Gastroesophageal sphincter (tissue), 4 donors: ENCODE measurements around the gene BCL2L14. TPM values are rescaled to one million over a fixed set of nuclear protein-coding genes. Genes with fewer than 3 reads are reported as not detected.
A peak's percentile ranks its signal among the peaks of the same experiment; 100 is the strongest.

ENCODE experiments used
- ATAC-seq: fragments of 150-250 bp; one replicate; pipeline ENCODE4 v1.9.1; 2016; ENCODE audit warnings: mild to moderate bottlenecking, moderate library complexity
- H3K27ac ChIP-seq, 4 donors: fragments of 200-600 bp; sonication (generic) in 3 of 4; 1 replicate in 3 of 4; 2 replicates in 1 of 4; pipeline ENCODE4 v1.5.1; 2016 to 2019
- H3K27me3 ChIP-seq: fragments of 200-600 bp; sonication (generic); one replicate; pipeline ENCODE4 v1.5.1; 2019
- H3K36me3 ChIP-seq, 2 donors: fragments of 200-600 bp; sonication (generic); one replicate each; pipeline ENCODE4 v1.5.1; 2019; ENCODE audit warnings: control low read depth in 1 of 2
- H3K4me1 ChIP-seq, 3 donors: fragments of 200-600 bp; sonication (generic); 1 replicate in 2 of 3; 2 replicates in 1 of 3; pipeline ENCODE4 v1.5.1; 2016 to 2019; ENCODE audit warnings: control low read depth in 2 of 3
- H3K4me3 ChIP-seq, 2 donors: fragments of 200-600 bp; sonication (generic); one replicate each; pipeline ENCODE4 v1.5.1; 2019; ENCODE audit warnings: mild to moderate bottlenecking in 1 of 2, moderate library complexity in 1 of 2
- H3K9me3 ChIP-seq, 3 donors: fragments of 200-600 bp; sonication (generic); one replicate each; pipeline ENCODE4 v1.5.1; 2017 to 2019; ENCODE audit warnings: control low read depth in 2 of 3
- CTCF ChIP-seq, 4 experiments: fragments of 200-600 bp in 2 of 4; fragments of 450-650 bp in 2 of 4; sonication (generic) in 1 of 4; IDR thresholded peaks; one replicate each; pipeline ENCODE4 v1.5.1; 2017 to 2019; ENCODE audit warnings: antibody characterized with exemption in 4 of 4, mild to moderate bottlenecking in 2 of 4, moderate library complexity in 2 of 4
- EP300 ChIP-seq: sonication (generic); formaldehyde crosslinking; IDR thresholded peaks from one replicate; pipeline ENCODE4 v1.6.1; 2017; ENCODE audit warnings: antibody characterized with exemption, mild to moderate bottlenecking
- POLR2A ChIP-seq, 2 donors: fragments of 450-650 bp; IDR thresholded peaks; one replicate each; pipeline ENCODE4 v1.6.1; 2017; ENCODE audit warnings: antibody characterized with exemption in 2 of 2, mild to moderate bottlenecking in 2 of 2, moderate library complexity in 1 of 2
- POLR2AphosphoS5 ChIP-seq: sonication (generic); formaldehyde crosslinking; IDR thresholded peaks from one replicate; pipeline ENCODE4 v1.6.1; 2017; ENCODE audit warnings: antibody characterized with exemption
- WGBS, 2 donors: methylation state at CpG; one replicate each; pipeline ENCODE4 v1.1.5; 2018; ENCODE audit warnings: low coverage in 1 of 2; 5-methylcytosine and 5-hydroxymethylcytosine counted together
- total RNA-seq, 4 donors: library from RNA; depleted of rRNA; stranded (reverse); fragments of >200 nt; gene quantifications; one replicate each; pipeline ENCODE4 v1.1.0, GENCODE V29; 2016

The BCL2L14 gene
- total RNA-seq, 4 donors from 2014 or later: 1.2 TPM; not detected in 3

- peaks cover 3 to 67% of the 10 kb centered on the region in 2 donors for H3K36me3 ChIP-seq
Measured at GRCh38 chr12:12123036-12123604, 52.4 kb downstream of the BCL2L14 start.

GRCh38 chr12:12126551-12126950, 55.8 kb downstream of the BCL2L14 start:
- peaks cover 3 to 77% of the 10 kb centered on the region in 2 donors for H3K36me3 ChIP-seq
- WGBS, 2 donors: 79 to 88% methylated on average over 4 of the region's 4 CpGs
- peaks cover 0 to 3% (median 0%) of the 10 kb centered on the region in 3 donors for H3K4me1 ChIP-seq
- no peaks in the 10 kb centered on the region for H3K9me3 ChIP-seq
- no peak overlapping the region for H3K27ac ChIP-seq
- TF ChIP-seq POLR2AphosphoS5 (no peak), POLR2A (IDR thresholded peaks at IDR 0.05) (no peak), EP300 (no peak), CTCF (IDR thresholded peaks at IDR 0.05) (no peak)
- no peaks in the 10 kb centered on the region for H3K27me3 ChIP-seq
- no peak for ATAC-seq
- no peak overlapping the region for H3K4me3 ChIP-seq

More at GRCh38 chr12:12123036-12123604, 52.4 kb downstream of the BCL2L14 start:
- peaks cover 0 to 3% (median 0%) of the 10 kb centered on the region in 3 donors for H3K4me1 ChIP-seq
- TF ChIP-seq POLR2AphosphoS5: no peak
- no peak for TF ChIP-seq CTCF (IDR thresholded peaks at IDR 0.05)
- TF ChIP-seq EP300: no peak
- no peak for TF ChIP-seq POLR2A (IDR thresholded peaks at IDR 0.05)
- no peak overlapping the region for H3K4me3 ChIP-seq
- H3K9me3 ChIP-seq: no peaks in the 10 kb centered on the region
- H3K27me3 ChIP-seq: no peaks in the 10 kb centered on the region
- peak; percentile 50 for ATAC-seq
- H3K27ac ChIP-seq: peak overlapping the region in 2 of 4 donors; percentile 7 to 17
- WGBS, 2 donors: 66 to 88% methylated on average over 3 of the region's 3 CpGs

GRCh38 chr12:12127304-12127703, 56.6 kb downstream of the BCL2L14 start:
- no peak for TF ChIP-seq POLR2A (IDR thresholded peaks at IDR 0.05)
- no peak for TF ChIP-seq POLR2AphosphoS5
- no peak for TF ChIP-seq CTCF (IDR thresholded peaks at IDR 0.05)
- TF ChIP-seq EP300: no peak
- H3K4me1 ChIP-seq: peaks cover 0 to 3% (median 0%) of the 10 kb centered on the region in 3 donors
- H3K27me3 ChIP-seq: no peaks in the 10 kb centered on the region
- no peak overlapping the region for H3K4me3 ChIP-seq
- H3K9me3 ChIP-seq: no peaks in the 10 kb centered on the region
- no peak for ATAC-seq
- H3K36me3 ChIP-seq: peaks cover 3 to 78% of the 10 kb centered on the region in 2 donors
- 100% methylated on average over 1 of the region's 2 CpGs for WGBS, 2 donors
- H3K27ac ChIP-seq: no peak overlapping the region

GRCh38 chr12:12128670-12129069, 57.9 kb downstream of the BCL2L14 start:
- TF ChIP-seq POLR2AphosphoS5 (no peak), CTCF (IDR thresholded peaks at IDR 0.05) (no peak), EP300 (no peak), POLR2A (IDR thresholded peaks at IDR 0.05) (no peak)
- Histone ChIP-seq H3K4me1 (no peaks in the 10 kb centered on the region), H3K36me3 (peaks cover 3 to 65% of the 10 kb centered on the region in 2 donors), H3K27ac (no peak overlapping the region), H3K4me3 (no peak overlapping the region), H3K27me3 (no peaks in the 10 kb centered on the region), H3K9me3 (no peaks in the 10 kb centered on the region)
- WGBS, 2 donors: 73 to 83% methylated on average over 4 of the region's 4 CpGs
- no peak for ATAC-seq

- Histone ChIP-seq H3K27ac (no peak overlapping the region), H3K27me3 (no peaks in the 10 kb centered on the region), H3K9me3 (no peaks in the 10 kb centered on the region), H3K4me3 (no peak overlapping the region), H3K4me1 (no peaks in the 10 kb centered on the region), H3K36me3 (peaks cover 0 to 54% of the 10 kb centered on the region in 2 donors)
- ATAC-seq: no peak
- 89 to 91% methylated on average over 3 of the region's 3 CpGs for WGBS, 2 donors
- TF ChIP-seq CTCF (IDR thresholded peaks at IDR 0.05) (no peak), POLR2A (IDR thresholded peaks at IDR 0.05) (no peak), POLR2AphosphoS5 (no peak), EP300 (no peak)
Measured at GRCh38 chr12:12133259-12133658, 62.5 kb downstream of the BCL2L14 start.
